GM23338 (cell line): Measurements from ENCODE around the gene ACAD10. TPM values are rescaled to one million over a fixed set of nuclear protein-coding genes. Genes with fewer than 3 reads are reported as not detected.

Experiments used
- ATAC-seq: fragments of 200-7000 bp; cut with Tn5 transposase; 3 replicates; pipeline ENCODE4 v1.9.1; 2020
- DNase-seq: peaks from one replicate; pipeline ENCODE4 v3.0.0-alpha.2; 2015; ENCODE audit warnings: low spot score
- H2AFZ ChIP-seq: fragments of 200-600 bp; sonication (generic); 2 replicates; pipeline ENCODE4 v1.8.0; 2016; ENCODE audit warnings: antibody characterized with exemption, mild to moderate bottlenecking, moderate library complexity
- H3F3A ChIP-seq: fragments of 200-600 bp; sonication (generic); replicated peaks from 2 replicates; pipeline ENCODE4 v1.8.0; 2017; ENCODE audit warnings: antibody characterized with exemption, mixed run types, low read depth
- H3K27ac ChIP-seq: fragments of 200-600 bp; sonication (generic); 2 replicates; pipeline ENCODE4 v1.6.1; 2016; ENCODE audit warnings: low read depth
- H3K27me3 ChIP-seq: fragments of 200-600 bp; sonication (generic); 2 replicates; pipeline ENCODE4 v1.8.0; 2016; ENCODE audit warnings: mild to moderate bottlenecking, mixed run types, moderate library complexity; ENCODE audit not compliant: insufficient read depth
- H3K36me3 ChIP-seq: fragments of 200-600 bp; sonication (generic); 2 replicates; pipeline ENCODE4 v1.8.0; 2016; ENCODE audit warnings: mild to moderate bottlenecking; ENCODE audit not compliant: insufficient read depth
- H3K4me1 ChIP-seq: fragments of 200-600 bp; sonication (generic); 2 replicates; pipeline ENCODE4 v1.8.0; 2016; ENCODE audit warnings: mild to moderate bottlenecking, moderate library complexity; ENCODE audit not compliant: insufficient read depth
- H3K4me2 ChIP-seq: fragments of 200-600 bp; sonication (generic); 2 replicates; pipeline ENCODE4 v1.7.1; 2017; ENCODE audit warnings: mixed run types
- H3K4me3 ChIP-seq: fragments of 200-600 bp; sonication (generic); 2 replicates; pipeline ENCODE4 v1.6.1; 2016; ENCODE audit warnings: mixed run types
- H3K79me2 ChIP-seq: fragments of 200-600 bp; sonication (generic); replicated peaks from 2 replicates; pipeline ENCODE4 v1.8.0; 2017; ENCODE audit warnings: mild to moderate bottlenecking; ENCODE audit not compliant: insufficient read depth
- H3K9me2 ChIP-seq: fragments of 200-600 bp; sonication (generic); 2 replicates; pipeline ENCODE4 v1.8.0; 2017; ENCODE audit not compliant: insufficient read depth
- H4K20me1 ChIP-seq: fragments of 200-600 bp; sonication (generic); replicated peaks from 2 replicates; pipeline ENCODE4 v1.8.0; 2017; ENCODE audit warnings: mild to moderate bottlenecking; ENCODE audit not compliant: insufficient read depth
- H3K27ac Mint-ChIP-seq: 2 replicates; pipeline ENCODE4 v1.8.0; 2020; ENCODE audit warnings: inconsistent platforms, mild to moderate bottlenecking, moderate library complexity, mixed read lengths
- H3K27me3 Mint-ChIP-seq: 3 replicates; pipeline ENCODE4 v1.8.0; 2022; ENCODE audit warnings: low read depth, mild to moderate bottlenecking, moderate library complexity, mixed read lengths, inconsistent platforms; ENCODE audit not compliant: insufficient read depth, poor library complexity
- H3K36me3 Mint-ChIP-seq: 3 replicates; pipeline ENCODE4 v1.8.0; 2021; ENCODE audit warnings: low read depth, mild to moderate bottlenecking, inconsistent platforms, moderate library complexity, mixed read lengths
- H3K4me1 Mint-ChIP-seq: 3 replicates; pipeline ENCODE4 v1.8.0; 2020; ENCODE audit warnings: mild to moderate bottlenecking, inconsistent platforms, mixed read lengths
- H3K4me3 Mint-ChIP-seq: 3 replicates; pipeline ENCODE4 v1.8.0; 2021; ENCODE audit warnings: moderate library complexity, mild to moderate bottlenecking, inconsistent platforms, mixed read lengths
- H3K9me3 Mint-ChIP-seq: 3 replicates; pipeline ENCODE4 v1.8.0; 2020; ENCODE audit warnings: moderate library complexity, mild to moderate bottlenecking, inconsistent platforms, mixed read lengths
- CREB1 ChIP-seq: fragments of 250-450 bp; sonication (Bioruptor Pico); IDR thresholded peaks from 2 replicates; pipeline ENCODE4 v1.5.0; 2020; ENCODE audit warnings: low read depth, mild to moderate bottlenecking, moderate library complexity
- CTCF ChIP-seq, 2 experiments: fragments of 200-600 bp in 1 of 2; sonication (generic) in 1 of 2; conservative IDR thresholded peaks; 2 replicates each; pipeline versions ENCODE4 v1.5.1 to v1.6.1; 2016 to 2017; ENCODE audit warnings: antibody characterized with exemption in 2 of 2, low read depth in 2 of 2, mild to moderate bottlenecking in 2 of 2, moderate library complexity in 1 of 2
- ETS1 ChIP-seq: IDR thresholded peaks from 2 replicates; pipeline ENCODE4 v1.6.1; 2016; ENCODE audit warnings: antibody characterized with exemption
- EZH2 ChIP-seq: fragments of 200-600 bp; sonication (generic); IDR thresholded peaks from one replicate; pipeline ENCODE4 v1.8.0; 2017; ENCODE audit warnings: antibody characterized with exemption, mild to moderate bottlenecking, low read depth; ENCODE audit not compliant: unreplicated experiment
- EZH2phosphoT487 ChIP-seq: fragments of 200-600 bp; sonication (generic); IDR thresholded peaks from one replicate; pipeline ENCODE4 v1.8.1; 2018; ENCODE audit warnings: antibody characterized with exemption; ENCODE audit not compliant: unreplicated experiment
- JUNB ChIP-seq: IDR thresholded peaks from one replicate; pipeline ENCODE4 v1.6.1; 2016; ENCODE audit warnings: antibody characterized with exemption; ENCODE audit not compliant: unreplicated experiment
- NANOG ChIP-seq: IDR thresholded peaks from 2 replicates; pipeline ENCODE4 v1.6.1; 2016; ENCODE audit warnings: antibody characterized with exemption, borderline replicate concordance
- POLR2AphosphoS5 ChIP-seq: IDR thresholded peaks from 2 replicates; pipeline ENCODE4 v1.6.1; 2016; ENCODE audit warnings: antibody characterized with exemption, low read depth
- REST ChIP-seq: IDR thresholded peaks from one replicate; pipeline ENCODE4 v1.6.1; 2018; ENCODE audit warnings: antibody characterized with exemption; ENCODE audit not compliant: unreplicated experiment
- STAT1 ChIP-seq: IDR thresholded peaks from one replicate; pipeline ENCODE4 v1.6.1; 2016; ENCODE audit warnings: antibody characterized with exemption; ENCODE audit not compliant: unreplicated experiment
- ZNF114 ChIP-seq: fragments of 250-450 bp; sonication (Bioruptor Pico); IDR thresholded peaks from 2 replicates; pipeline ENCODE4 v1.5.0; 2020; ENCODE audit warnings: mild to moderate bottlenecking, moderate library complexity
- ZNF331 ChIP-seq: fragments of 250-450 bp; sonication (Bioruptor Pico); IDR thresholded peaks from 2 replicates; pipeline ENCODE4 v1.5.0; 2020; ENCODE audit warnings: low read depth, mild to moderate bottlenecking, moderate library complexity
- ZNF462 ChIP-seq: fragments of 250-450 bp; sonication (Bioruptor Pico); IDR thresholded peaks from 2 replicates; pipeline ENCODE4 v1.5.0; 2020; ENCODE audit warnings: mild to moderate bottlenecking, moderate library complexity
- polyA plus RNA-seq: library from polyadenylated mRNA; unstranded; fragments of >200 nt; fragmentation: Nextera tagmentation; extraction: Ambion mirVana; gene quantifications from 2 replicates; pipeline ENCODE4 v1.2.1, GENCODE V29; 2016
- total RNA-seq: library from RNA; depleted of rRNA; stranded (reverse); fragments of >200 nt; shearing (Covaris generic); gene quantifications from 2 replicates; pipeline ENCODE4 v1.2.3, GENCODE V29; 2014

ACAD10 gene
- total and polyA plus RNA-seq, 2 experiments from 2014 or later: 16.3 to 23.1 TPM

- Histone ChIP-seq H3K79me2 (peaks cover 21% of the 10 kb centered on the region; the same call in 1 of the 2 replicates), H3K4me1 (peaks cover 7% of the 10 kb centered on the region; the same call in 1 of the 2 replicates), H3K9me2 (no peaks in the 10 kb centered on the region), H2AFZ (no peak overlapping the region), H3K27me3 (no peaks in the 10 kb centered on the region), H3F3A (no peaks in the 10 kb centered on the region), H3K4me2 (no peak overlapping the region), H4K20me1 (peaks cover 10% of the 10 kb centered on the region), H3K36me3 (0 out of 2 replicates have a peak, but pooled peaks cover 5% of the 10 kb centered on the region), H3K4me3 (no peak overlapping the region), H3K27ac (peak overlapping the region; percentile 45; the same call in 1 of the 2 replicates)
- Mint-ChIP-seq H3K36me3 (peaks cover 33% of the 10 kb centered on the region), H3K27me3 (peaks cover 6% of the 10 kb centered on the region), H3K4me3 (no peak overlapping the region), H3K4me1 (peaks cover 18% of the 10 kb centered on the region), H3K27ac (peak overlapping the region; percentile 74; the same call in 1 of the 2 replicates), H3K9me3 (peaks cover 11% of the 10 kb centered on the region; the same call in 2 of the 3 replicates)
- ATAC-seq (no peak), DNase-seq (no peak)
- no peak for TF ChIP-seq POLR2AphosphoS5
- TF ChIP-seq ZNF331 (CRISPR knock-in tag): no peak
- TF ChIP-seq EZH2: no peak
- no peak for TF ChIP-seq CREB1
- no peak for TF ChIP-seq JUNB
- no peak for TF ChIP-seq REST
- no peak for TF ChIP-seq CTCF (conservative IDR thresholded peaks at IDR 0.05; ENCODE audit: low read depth in 2 of 2)
- TF ChIP-seq EZH2phosphoT487: no peak
- TF ChIP-seq ZNF114 (CRISPR knock-in tag): no peak
- TF ChIP-seq ETS1: no peak
- no peak for TF ChIP-seq STAT1
- TF ChIP-seq NANOG: no peak
- TF ChIP-seq ZNF462: no peak
These were observed 89.6 kb downstream of the ACAD10 start for GRCh38 chr12:111775205-111776193.
